Naive thymus-derived CD4-positive, alpha-beta T cell (primary cell): ENCODE data around the gene ZSCAN2. TPM values are rescaled to one million over a fixed set of nuclear protein-coding genes. Genes with fewer than 3 reads are reported as not detected.
"Not testable (repeated sequence)": the region's sequence is repeated elsewhere in the genome, so short reads cannot be mapped to it uniquely, and the experiment has no call there.

Experiments used
- ATAC-seq: fragments of 150-1000 bp; cut with Tn5 transposase; 2 replicates; pipeline ENCODE4 v1.10.0; 2021; ENCODE audit warnings: mild to moderate bottlenecking, moderate library complexity
- CTCF ChIA-PET: fragments of 350-600 bp; sonication (Branson Sonifier 250); formaldehyde crosslinking; loops from one replicate; lab custom pipeline; 2021; ENCODE audit warnings: antibody characterized with exemption; lab: Charles Lee
- POLR2A ChIA-PET: fragments of 350-600 bp; sonication (Branson Sonifier 250); formaldehyde crosslinking; loops from one replicate; lab custom pipeline; 2021; ENCODE audit warnings: antibody characterized with exemption, inconsistent platforms; lab: Charles Lee
- DNase-seq, 9 donors: peaks; one replicate each; pipeline versions ENCODE4 v3.0.0 to v3.0.0-alpha.2; 2020 to 2022; ENCODE audit warnings: mixed read lengths in 1 of 9
- H3K27ac ChIP-seq: one replicate; pipeline ENCODE4 v1.7.0; 2013; ENCODE audit warnings: mild to moderate bottlenecking, low read depth, low read length, moderate library complexity
- H3K27me3 ChIP-seq, 2 donors: one replicate each; pipeline ENCODE4 v1.7.0; 2013; ENCODE audit warnings: low read length in 2 of 2, mild to moderate bottlenecking in 2 of 2, moderate library complexity in 2 of 2; ENCODE audit not compliant: control insufficient read depth in 2 of 2, insufficient read depth in 2 of 2
- H3K36me3 ChIP-seq, 3 experiments: 1 replicate in 2 of 3; 2 replicates in 1 of 3; pipeline ENCODE4 v1.7.0; 2013; ENCODE audit warnings: low read length in 3 of 3, mild to moderate bottlenecking in 3 of 3, moderate library complexity in 1 of 3; ENCODE audit not compliant: insufficient read depth in 3 of 3, control insufficient read depth in 2 of 3
- H3K4me1 ChIP-seq, 2 donors: one replicate each; pipeline ENCODE4 v1.7.0; 2013; ENCODE audit warnings: low read length in 2 of 2, mild to moderate bottlenecking in 2 of 2, moderate library complexity in 1 of 2; ENCODE audit not compliant: control insufficient read depth in 2 of 2, insufficient read depth in 2 of 2
- H3K4me3 ChIP-seq: 2 replicates; pipeline ENCODE4 v1.7.0; 2013; ENCODE audit warnings: mild to moderate bottlenecking, low read length
- H3K9me3 ChIP-seq, 3 experiments: 1 replicate in 2 of 3; 2 replicates in 1 of 3; pipeline ENCODE4 v1.7.0; 2013; ENCODE audit warnings: low read length in 3 of 3; ENCODE audit not compliant: control insufficient read depth in 2 of 3
- H3K27ac Mint-ChIP-seq, 9 donors: one replicate each; pipeline ENCODE4 v1.8.0; 2020 to 2022; ENCODE audit warnings: mixed read lengths in 9 of 9, mild to moderate bottlenecking in 8 of 9, moderate library complexity in 5 of 9, inconsistent platforms in 2 of 9
- H3K27me3 Mint-ChIP-seq, 5 donors: one replicate each; pipeline ENCODE4 v1.8.0; 2021 to 2022; ENCODE audit warnings: mixed read lengths in 5 of 5, mild to moderate bottlenecking in 1 of 5
- H3K36me3 Mint-ChIP-seq, 5 donors: one replicate each; pipeline ENCODE4 v1.8.0; 2020 to 2022; ENCODE audit warnings: mixed read lengths in 5 of 5, mild to moderate bottlenecking in 3 of 5, inconsistent platforms in 1 of 5
- H3K4me1 Mint-ChIP-seq, 7 donors: one replicate each; pipeline ENCODE4 v1.8.0; 2020 to 2022; ENCODE audit warnings: mixed read lengths in 7 of 7, mild to moderate bottlenecking in 3 of 7, inconsistent platforms in 1 of 7
- H3K4me3 Mint-ChIP-seq, 10 donors: one replicate each; pipeline ENCODE4 v1.8.0; 2020 to 2022; ENCODE audit warnings: mild to moderate bottlenecking in 10 of 10, mixed read lengths in 10 of 10, moderate library complexity in 6 of 10, inconsistent platforms in 2 of 10
- H3K9me3 Mint-ChIP-seq, 11 donors: one replicate each; pipeline ENCODE4 v1.8.0; 2020 to 2022; ENCODE audit warnings: mixed read lengths in 11 of 11, mild to moderate bottlenecking in 4 of 11, inconsistent platforms in 1 of 11, moderate library complexity in 1 of 11
- intact Hi-C, 2 donors: fragments of 100-400 bp; cut with micrococcal nuclease; formaldehyde crosslinking; loops; one replicate each; pipeline ENCODE4 v1.15.1; 2023
- polyA plus RNA-seq, 2 donors: library from polyadenylated mRNA; unstranded; fragments of 300-500 nt; fragmentation: Illumina TruSeq; gene quantifications; one replicate each; pipeline ENCODE4 v1.2.3, GENCODE V29; 2021
- total RNA-seq, 6 experiments: library from RNA in 5 of 6; stranded (reverse) in 5 of 6; gene quantifications; 1 replicate in 5 of 6; 2 replicates in 1 of 6; pipeline ENCODE4 v1.2.3 and lab custom pipeline; 2021 to 2026

ZSCAN2 gene
- total and polyA plus RNA-seq, 7 experiments from 2014 or later: 4.8 to 13.0 (median 6.8) TPM

GRCh38 chr15:84572231-84572630, 28.6 kb upstream of the ZSCAN2 start:
- H3K27me3 ChIP-seq: no peaks in the 10 kb centered on the region
- peaks cover 0 to 17% (median 10%) of the 10 kb centered on the region in 7 donors for H3K4me1 Mint-ChIP-seq
- peak overlapping the region in 2 of 10 donors; percentile 17 to 63 for H3K4me3 Mint-ChIP-seq
- H3K9me3 ChIP-seq: no peaks in the 10 kb centered on the region
- intact Hi-C loops: no loop called here
- ATAC-seq (no peak), DNase-seq (no peak)
- H3K36me3 ChIP-seq: peaks cover 0 to 5% (median 0%) of the 10 kb centered on the region in 3 experiments
- no peaks in the 10 kb centered on the region for H3K36me3 Mint-ChIP-seq
- H3K27me3 Mint-ChIP-seq: peaks cover 0 to 18% (median 0%) of the 10 kb centered on the region in 5 donors
- CTCF ChIA-PET: interaction anchor here (0.6 to 2.6 kb wide), 5 partner anchors 15 to 305 kb away, joined by 3 to 18 read pairs (median 5); partner anchors contain the start of gene WDR73
- POLR2A ChIA-PET: no interaction called here
- peak overlapping the region in 4 of 9 donors; percentile 38 to 84 (median 46) for H3K27ac Mint-ChIP-seq
- H3K27ac ChIP-seq: no peak overlapping the region
- H3K4me1 ChIP-seq: peaks cover 0 to 5% of the 10 kb centered on the region in 2 donors
- H3K9me3 Mint-ChIP-seq: peaks cover 0 to 4% (median 0%) of the 10 kb centered on the region in 11 donors
- H3K4me3 ChIP-seq: no peak overlapping the region

- Histone ChIP-seq H3K27ac (no peak overlapping the region), H3K9me3 (no peaks in the 10 kb centered on the region), H3K27me3 (no peaks in the 10 kb centered on the region), H3K36me3 (peaks cover 0 to 2% (median 0%) of the 10 kb centered on the region in 3 experiments), H3K4me3 (no peak overlapping the region), H3K4me1 (no peaks in the 10 kb centered on the region)
- H3K4me3 Mint-ChIP-seq: no peak overlapping the region
- DNase-seq (no peak), ATAC-seq (no peak)
- ChIA-PET POLR2A (no interaction called here), CTCF (interaction anchor here (1.1 kb wide), 1 partner anchor 77 kb away, joined by 3 read pairs; no protein-coding TSS in a partner anchor)
- no peaks in the 10 kb centered on the region for H3K36me3 Mint-ChIP-seq
- intact Hi-C loops: no loop called here
- peaks cover 0 to 4% (median 0%) of the 10 kb centered on the region in 11 donors for H3K9me3 Mint-ChIP-seq
- H3K4me1 Mint-ChIP-seq: peaks cover 0 to 6% (median 4%) of the 10 kb centered on the region in 7 donors
- H3K27ac Mint-ChIP-seq: no peak overlapping the region
- H3K27me3 Mint-ChIP-seq: peaks cover 0 to 26% (median 0%) of the 10 kb centered on the region in 5 donors
Measured at GRCh38 chr15:84575493-84575892, 25.3 kb upstream of the ZSCAN2 start.

DNA sequence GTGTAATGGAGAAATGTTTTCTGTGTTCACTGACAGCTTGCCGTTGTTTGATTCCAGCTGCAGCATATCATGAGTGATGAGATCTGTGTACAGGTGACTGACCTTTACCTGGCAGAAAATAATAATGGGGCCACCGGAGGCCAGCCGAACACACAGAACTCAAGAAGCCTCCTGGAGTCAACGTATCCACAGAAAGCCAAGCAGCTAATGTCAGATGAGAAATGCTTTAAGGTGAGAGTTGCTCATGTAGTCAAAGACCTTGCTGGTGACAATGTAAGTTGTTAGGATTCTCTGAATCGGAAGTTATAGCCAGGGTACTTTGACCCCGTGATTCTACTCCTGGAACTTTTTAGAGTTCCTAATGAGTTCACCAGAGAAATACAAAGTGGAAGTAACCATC, 22.9 kb upstream of the ZSCAN2 start:
- CTCF ChIA-PET, POLR2A ChIA-PET: not testable (repeated sequence)

GRCh38 chr15:84579261-84579721, 21.5 kb upstream of the ZSCAN2 start:
- H3K4me1 ChIP-seq, H3K36me3 ChIP-seq, H3K9me3 ChIP-seq, H3K27ac ChIP-seq, H3K36me3 Mint-ChIP-seq, intact Hi-C loops, DNase-seq, CTCF ChIA-PET, ATAC-seq, H3K27ac Mint-ChIP-seq, H3K9me3 Mint-ChIP-seq, H3K4me3 ChIP-seq, H3K27me3 ChIP-seq, H3K4me3 Mint-ChIP-seq, H3K4me1 Mint-ChIP-seq: not testable (repeated sequence)
- H3K27me3 Mint-ChIP-seq: peaks cover 0 to 31% (median 6%) of the 10 kb centered on the region in 5 donors
- POLR2A ChIA-PET: interaction anchor here (0.6 kb wide), 1 partner anchor 79 kb away, joined by 3 read pairs; no protein-coding TSS in a partner anchor

More for the DNA sequence above, 22.9 kb upstream of the ZSCAN2 start:
- H3K4me1 Mint-ChIP-seq, H3K9me3 Mint-ChIP-seq, H3K9me3 ChIP-seq, H3K36me3 Mint-ChIP-seq, H3K27ac ChIP-seq, H3K4me3 Mint-ChIP-seq, H3K36me3 ChIP-seq, H3K4me1 ChIP-seq, ATAC-seq, H3K27me3 ChIP-seq, intact Hi-C loops, H3K4me3 ChIP-seq, H3K27ac Mint-ChIP-seq, DNase-seq: not testable (repeated sequence)
- peaks cover 0 to 26% (median 0%) of the 10 kb centered on the region in 5 donors for H3K27me3 Mint-ChIP-seq

DNA sequence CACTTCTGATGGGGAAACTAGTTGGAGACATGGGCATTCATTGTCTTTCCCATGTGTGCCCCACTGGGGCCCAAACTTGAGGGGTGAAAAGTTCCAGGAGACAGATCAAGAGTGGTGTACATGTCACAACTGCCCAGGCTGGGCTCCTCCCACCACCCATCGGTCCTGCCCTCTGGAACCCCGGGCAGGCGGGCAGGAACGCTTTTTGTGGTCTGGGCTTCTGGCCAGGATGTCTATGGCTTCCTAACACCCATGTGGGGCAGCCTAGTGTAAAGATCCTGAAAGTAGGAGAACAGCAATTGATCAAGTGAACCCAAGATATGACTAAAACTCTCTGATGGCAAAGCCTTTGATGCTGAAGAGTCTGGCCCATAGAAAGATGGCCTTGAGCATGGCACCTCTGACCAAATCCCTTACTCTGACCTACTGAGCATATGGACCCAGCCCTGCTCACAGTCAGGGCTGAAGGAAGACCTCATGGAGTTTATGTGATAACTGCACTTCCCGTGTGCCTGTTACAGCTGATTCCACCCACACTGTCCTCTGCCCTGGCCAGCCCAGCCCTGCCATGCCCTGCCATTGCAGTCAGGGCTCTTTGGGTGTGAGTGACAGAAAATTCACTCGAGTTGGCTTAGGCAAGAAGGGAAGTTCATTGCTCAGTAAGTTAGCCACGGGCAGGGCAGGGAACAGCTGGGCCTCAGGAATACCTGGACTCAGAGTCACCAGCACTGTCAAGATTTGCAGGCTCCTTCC, 19.0 kb upstream of the ZSCAN2 start:
- H3K36me3 Mint-ChIP-seq, H3K9me3 Mint-ChIP-seq, H3K4me1 ChIP-seq, H3K4me3 ChIP-seq, H3K27me3 ChIP-seq, POLR2A ChIA-PET, H3K4me1 Mint-ChIP-seq, H3K27ac Mint-ChIP-seq, DNase-seq, H3K4me3 Mint-ChIP-seq, ATAC-seq, H3K27ac ChIP-seq, intact Hi-C loops, H3K9me3 ChIP-seq, H3K36me3 ChIP-seq: not testable (repeated sequence)
- CTCF ChIA-PET: interaction anchor here (1.5 kb wide), 1 partner anchor 11 kb away, joined by 4 read pairs; no protein-coding TSS in a partner anchor
- peaks cover 0 to 28% (median 9%) of the 10 kb centered on the region in 5 donors for H3K27me3 Mint-ChIP-seq

- no peak for ATAC-seq
- POLR2A ChIA-PET: no interaction called here
- H3K4me1 Mint-ChIP-seq: peaks cover 0 to 2% (median 0%) of the 10 kb centered on the region in 7 donors
- H3K4me3 ChIP-seq: no peak overlapping the region
- no peaks in the 10 kb centered on the region for H3K9me3 ChIP-seq
- H3K4me1 ChIP-seq: no peaks in the 10 kb centered on the region
- CTCF ChIA-PET: interaction anchor here (1.5 kb wide), 1 partner anchor 12 kb away, joined by 4 read pairs; no protein-coding TSS in a partner anchor
- H3K27ac Mint-ChIP-seq: no peak overlapping the region
- no peaks in the 10 kb centered on the region for H3K36me3 ChIP-seq
- DNase-seq: no peak
- H3K27ac ChIP-seq: no peak overlapping the region
- H3K4me3 Mint-ChIP-seq: no peak overlapping the region
- H3K27me3 ChIP-seq: no peaks in the 10 kb centered on the region
- intact Hi-C loops: no loop called here
- no peaks in the 10 kb centered on the region for H3K36me3 Mint-ChIP-seq
- H3K27me3 Mint-ChIP-seq: peaks cover 0 to 30% (median 9%) of the 10 kb centered on the region in 5 donors
- H3K9me3 Mint-ChIP-seq: peaks cover 0 to 2% (median 0%) of the 10 kb centered on the region in 11 donors
Measured at GRCh38 chr15:84582583-84583157, 18.1 kb upstream of the ZSCAN2 start.
